ENCODE data around the gene STAB2. TPM values are rescaled to one million over a fixed set of nuclear protein-coding genes. Genes with fewer than 3 reads are reported as not detected.

Gene STAB2
- total and polyA plus RNA-seq, 2 of the 8 experiments (the other 6 are each of a cell fraction or from before 2014, with no cell fraction given) = not detected

DNA sequence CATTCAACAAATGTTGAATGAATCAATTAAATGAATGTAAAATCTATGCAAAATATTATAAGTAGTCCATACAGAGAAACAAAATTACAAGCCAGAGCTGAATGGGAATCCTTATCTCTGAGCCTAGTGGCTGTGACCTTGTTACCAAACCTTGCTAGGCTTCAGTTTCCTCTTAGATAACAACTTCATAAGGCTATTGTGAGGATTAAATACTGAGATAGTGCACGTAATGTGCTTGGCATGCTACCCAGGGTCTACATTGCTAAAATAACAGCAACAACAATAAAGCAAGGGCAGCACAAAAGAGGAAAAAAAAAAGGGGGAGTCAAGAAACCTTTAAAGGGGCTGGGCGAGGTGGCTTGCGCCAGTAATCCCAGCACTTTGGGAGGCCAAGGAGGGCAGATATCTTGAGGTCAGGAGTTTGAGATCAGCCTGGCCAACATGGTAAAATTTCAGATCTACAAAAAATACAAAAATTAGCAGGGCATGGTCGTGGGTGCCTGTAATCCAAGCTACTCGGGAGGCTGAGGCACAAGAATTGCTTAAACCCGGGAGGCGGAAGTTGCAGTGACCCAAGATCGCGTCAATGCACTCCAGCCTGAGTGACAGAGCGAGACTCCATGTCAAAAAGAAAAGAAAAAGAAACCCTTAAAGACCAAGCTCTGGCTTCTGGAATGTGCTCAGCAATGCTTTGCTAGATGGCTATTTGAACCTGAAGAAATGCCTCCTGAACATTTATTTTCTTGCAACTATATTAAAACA, 14.1 kb downstream of the STAB2 start (continued):
- no peak for TF ChIP-seq RNF2 (IDR thresholded peaks at IDR 0.05; ENCODE audit: borderline replicate concordance, low read depth, low read length, missing control alignments, poor library complexity, severe bottlenecking)
- TF ChIP-seq CHD7 (IDR thresholded peaks at IDR 0.05; ENCODE audit: insufficient replicate concordance, low read length) = no peak
- TF ChIP-seq FOSL1 (IDR thresholded peaks at IDR 0.05; ENCODE audit: insufficient read depth, low read depth, low read length) = no peak
- TF ChIP-seq SP1 (IDR thresholded peaks at IDR 0.05; ENCODE audit: low read depth, low read length) = no peak
- no peak for TF ChIP-seq PHF8 (conservative IDR thresholded peaks at IDR 0.05; ENCODE audit: low read depth, low read length)
- TF ChIP-seq NANOG (IDR thresholded peaks at IDR 0.05; ENCODE audit: insufficient read depth, low read depth, low read length, poor library complexity, severe bottlenecking) = no peak
- TF ChIP-seq TAF1 (IDR thresholded peaks at IDR 0.05; ENCODE audit: low read depth, low read length) = no peak
- TF ChIP-seq RAD21 (IDR thresholded peaks at IDR 0.05 in 1 of 2, conservative IDR thresholded peaks at IDR 0.05 in 1 of 2; ENCODE audit: low read depth in 2 of 2, low read length in 2 of 2) = no peak
